ENCODE measurements around the gene SCN2B. TPM values are rescaled to one million over a fixed set of nuclear protein-coding genes. Genes with fewer than 3 reads are reported as not detected.

Gene SCN2B
- total and polyA plus RNA-seq, 7 donors, result 0.23 to 1.7 (median 0.95) TPM

DNA sequence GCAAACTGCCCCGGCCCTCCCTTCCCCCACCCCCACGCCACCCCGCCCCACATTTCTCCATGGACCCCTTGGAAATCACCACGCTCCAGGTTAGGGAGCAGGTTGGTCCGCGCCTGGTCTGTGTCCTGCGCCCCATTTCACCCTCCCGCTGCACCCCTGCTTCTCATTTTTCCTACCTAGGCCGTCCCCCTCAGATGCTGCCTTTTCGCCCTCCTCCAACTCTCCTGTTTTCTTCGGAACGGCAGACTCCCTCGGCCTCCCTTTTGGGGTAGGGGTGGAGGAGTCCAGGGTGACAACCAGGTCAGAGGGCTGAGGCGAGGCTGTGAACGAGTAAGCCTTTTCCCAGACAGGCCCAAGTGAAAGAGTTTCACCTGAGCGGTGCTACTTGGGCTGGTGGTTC is 22.9 kb downstream of the SCN2B start:
- 19 to 27% methylated on average over 16 of the region's 16 CpGs for WGBS, 2 donors
- intact Hi-C loops (cut with DNase I), result no loop called here
- peaks cover 7 to 76% (median 49%) of the 10 kb centered on the region in 3 donors for H3K27me3 ChIP-seq

DNA sequence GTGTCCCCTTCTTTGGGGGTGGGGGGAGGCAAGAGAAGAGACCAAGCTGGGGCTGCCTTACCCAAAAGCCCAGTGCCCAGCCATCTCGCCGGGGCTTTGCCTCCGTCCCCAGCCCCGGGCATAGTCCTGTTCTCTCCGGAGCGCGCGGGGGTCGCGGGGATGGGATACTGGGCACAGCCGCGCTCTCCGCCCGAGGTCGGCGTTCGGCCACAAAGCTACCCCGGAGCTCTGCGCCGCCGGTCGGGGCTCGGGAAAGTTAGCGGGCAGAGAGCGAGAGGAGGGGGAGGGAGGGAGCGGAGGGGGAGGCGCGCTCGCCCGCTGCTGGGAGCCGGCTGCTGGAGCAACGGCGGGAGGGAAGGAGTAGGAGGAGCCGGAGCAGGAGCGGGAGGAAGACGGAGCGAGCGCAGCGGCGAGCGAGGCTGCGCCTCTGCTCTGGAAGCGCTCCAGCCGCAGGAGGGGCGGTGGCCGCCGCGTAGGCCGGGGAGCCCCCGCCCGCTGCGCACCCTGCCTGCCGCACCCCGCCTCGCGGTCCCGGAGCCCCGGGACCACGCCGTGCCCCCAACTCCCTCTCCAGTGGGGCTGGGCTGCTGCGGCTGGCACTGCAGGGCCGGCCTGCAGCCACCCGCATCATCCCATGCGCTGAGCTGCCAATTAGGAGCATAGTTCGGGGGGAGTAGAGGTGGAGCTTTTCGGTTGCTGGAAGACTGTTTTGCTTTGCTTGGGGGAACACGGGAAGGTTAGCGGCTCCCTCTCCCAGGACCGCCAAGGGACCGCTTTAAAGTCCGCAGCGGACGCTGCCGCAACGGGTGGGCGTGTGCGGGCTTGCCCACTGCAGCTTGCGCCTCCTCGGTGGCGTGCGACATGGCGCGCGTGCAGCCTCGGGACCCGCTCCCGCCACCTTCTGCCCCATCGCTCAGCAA is 23.6 kb downstream of the SCN2B start, which contains the start of gene SCN4B:
Gene SCN4B, minus strand, starts transcription at position 272 of the 920 bp plus-strand sequence. Its CDS starts 150 bp downstream, at position 122.
- Histone ChIP-seq H3K4me3 (peak within 1 kb of the TSS; percentile 27 to 62 (median 52)), H3K9me3 (no peaks in the 10 kb centered on the region), H3K4me1 (peaks cover 0 to 29% (median 24%) of the 10 kb centered on the region in 4 donors), H3K27ac (peak within 1 kb of the TSS in 3 of 4 donors; percentile 19 to 34 (median 20)), H3K36me3 (no peaks in the 10 kb centered on the region), H3K27me3 (peaks cover 7 to 73% (median 49%) of the 10 kb centered on the region in 3 donors)
- no peak for TF ChIP-seq POLR2AphosphoS5 (IDR thresholded peaks at IDR 0.05)
- no peak for TF ChIP-seq POLR2A (IDR thresholded peaks at IDR 0.05)
- TF ChIP-seq, protein P1, sequence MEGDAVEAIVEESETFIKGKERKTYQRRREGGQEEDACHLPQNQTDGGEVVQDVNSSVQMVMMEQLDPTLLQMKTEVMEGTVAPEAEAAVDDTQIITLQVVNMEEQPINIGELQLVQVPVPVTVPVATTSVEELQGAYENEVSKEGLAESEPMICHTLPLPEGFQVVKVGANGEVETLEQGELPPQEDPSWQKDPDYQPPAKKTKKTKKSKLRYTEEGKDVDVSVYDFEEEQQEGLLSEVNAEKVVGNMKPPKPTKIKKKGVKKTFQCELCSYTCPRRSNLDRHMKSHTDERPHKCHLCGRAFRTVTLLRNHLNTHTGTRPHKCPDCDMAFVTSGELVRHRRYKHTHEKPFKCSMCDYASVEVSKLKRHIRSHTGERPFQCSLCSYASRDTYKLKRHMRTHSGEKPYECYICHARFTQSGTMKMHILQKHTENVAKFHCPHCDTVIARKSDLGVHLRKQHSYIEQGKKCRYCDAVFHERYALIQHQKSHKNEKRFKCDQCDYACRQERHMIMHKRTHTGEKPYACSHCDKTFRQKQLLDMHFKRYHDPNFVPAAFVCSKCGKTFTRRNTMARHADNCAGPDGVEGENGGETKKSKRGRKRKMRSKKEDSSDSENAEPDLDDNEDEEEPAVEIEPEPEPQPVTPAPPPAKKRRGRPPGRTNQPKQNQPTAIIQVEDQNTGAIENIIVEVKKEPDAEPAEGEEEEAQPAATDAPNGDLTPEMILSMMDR (IDR thresholded peaks at IDR 0.05), result no peak
- TF ChIP-seq EP300 (IDR thresholded peaks at IDR 0.05), result no peak
- DNase-seq, result peak; percentile 87
- intact Hi-C loops (cut with DNase I), result no loop called here
- 1% methylated on average over 88 of the region's 88 CpGs for WGBS, 2 donors

More for the DNA sequence above, 22.9 kb downstream of the SCN2B start:
- H3K36me3 ChIP-seq, result no peaks in the 10 kb centered on the region
- H3K27ac ChIP-seq, result no peak overlapping the region
- peak overlapping the region in 3 of 4 donors; percentile 45 to 62 (median 58) for H3K4me3 ChIP-seq
- no peaks in the 10 kb centered on the region for H3K9me3 ChIP-seq
- DNase-seq, result no peak
- TF ChIP-seq POLR2A (IDR thresholded peaks at IDR 0.05), result no peak
- TF ChIP-seq, protein P1 (IDR thresholded peaks at IDR 0.05), result no peak
- no peak for TF ChIP-seq EP300 (IDR thresholded peaks at IDR 0.05)
- no peak for TF ChIP-seq POLR2AphosphoS5 (IDR thresholded peaks at IDR 0.05)
- peaks cover 0 to 29% (median 24%) of the 10 kb centered on the region in 4 donors for H3K4me1 ChIP-seq

DNA sequence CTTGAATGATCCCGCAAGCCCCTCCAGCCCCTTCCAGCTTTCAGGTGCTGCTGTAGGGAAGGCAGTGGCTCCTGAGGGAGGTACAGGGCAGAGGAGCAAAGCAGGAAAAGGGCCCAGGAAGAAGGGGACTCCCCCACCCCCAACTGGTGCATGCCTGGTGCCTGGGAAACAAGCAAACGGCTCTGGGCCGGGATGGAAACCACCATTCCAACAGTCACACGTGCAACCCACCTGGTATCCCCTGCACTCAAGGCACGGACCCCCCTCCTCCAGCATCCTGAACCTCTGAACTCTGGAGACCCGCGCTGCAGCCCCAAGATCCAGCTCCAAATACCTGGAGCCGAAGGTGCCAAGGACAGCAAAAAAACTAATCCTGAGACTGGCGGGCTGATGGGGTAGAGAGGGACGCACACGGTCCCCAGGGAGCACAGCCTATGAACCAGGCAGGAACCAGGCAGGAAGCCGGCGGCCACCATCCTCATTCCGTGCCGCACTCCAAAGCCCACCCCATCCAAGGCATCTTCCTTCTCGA is 24.4 kb downstream of the SCN2B start:
- peaks cover 0 to 29% (median 24%) of the 10 kb centered on the region in 4 donors for H3K4me1 ChIP-seq
- H3K27me3 ChIP-seq, result peaks cover 7 to 65% (median 45%) of the 10 kb centered on the region in 3 donors
- peak overlapping the region in 2 of 4 donors; percentile 20 to 34 for H3K27ac ChIP-seq
- H3K36me3 ChIP-seq, result no peaks in the 10 kb centered on the region
- TF ChIP-seq EP300 (IDR thresholded peaks at IDR 0.05) (no peak), POLR2A (IDR thresholded peaks at IDR 0.05) (no peak)
- 15 to 31% methylated on average over 16 of the region's 16 CpGs for WGBS, 2 donors
- no peaks in the 10 kb centered on the region for H3K9me3 ChIP-seq
- intact Hi-C loops (cut with DNase I), result no loop called here
- DNase-seq, result no peak
- H3K4me3 ChIP-seq, result peak overlapping the region; percentile 27 to 62 (median 52)

DNA sequence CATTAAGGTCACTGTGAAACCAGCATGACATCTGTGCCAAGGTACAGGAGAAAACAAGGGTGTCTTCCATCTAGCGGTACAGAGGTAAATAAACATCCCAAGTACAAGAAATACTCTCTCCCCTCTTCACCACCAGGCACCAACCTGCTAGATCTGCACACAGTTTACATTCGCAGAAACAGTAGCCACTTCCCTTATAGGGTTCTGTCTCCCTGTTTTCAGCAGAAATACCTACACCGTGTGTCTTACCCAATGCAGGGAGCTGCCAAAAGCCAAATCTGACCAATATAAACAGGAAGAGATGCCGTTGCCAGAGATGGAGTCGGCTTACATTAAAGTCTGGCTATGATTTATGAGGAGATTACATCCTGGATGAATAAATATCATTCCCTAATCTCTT is 25.0 kb downstream of the SCN2B start:
- WGBS, 2 donors, result 28 to 54% methylated on average over 5 of the region's 5 CpGs
- Histone ChIP-seq H3K36me3 (no peaks in the 10 kb centered on the region), H3K27me3 (peaks cover 7 to 59% (median 39%) of the 10 kb centered on the region in 3 donors), H3K4me1 (peaks cover 0 to 26% (median 23%) of the 10 kb centered on the region in 4 donors), H3K4me3 (no peak overlapping the region), H3K9me3 (no peaks in the 10 kb centered on the region), H3K27ac (no peak overlapping the region)
- no peak for DNase-seq
- TF ChIP-seq, protein P1 (IDR thresholded peaks at IDR 0.05), result no peak
- no peak for TF ChIP-seq POLR2A (IDR thresholded peaks at IDR 0.05)
- no peak for TF ChIP-seq POLR2AphosphoS5 (IDR thresholded peaks at IDR 0.05)
- TF ChIP-seq EP300 (IDR thresholded peaks at IDR 0.05), result no peak
- intact Hi-C loops (cut with DNase I), result no loop called here

DNA sequence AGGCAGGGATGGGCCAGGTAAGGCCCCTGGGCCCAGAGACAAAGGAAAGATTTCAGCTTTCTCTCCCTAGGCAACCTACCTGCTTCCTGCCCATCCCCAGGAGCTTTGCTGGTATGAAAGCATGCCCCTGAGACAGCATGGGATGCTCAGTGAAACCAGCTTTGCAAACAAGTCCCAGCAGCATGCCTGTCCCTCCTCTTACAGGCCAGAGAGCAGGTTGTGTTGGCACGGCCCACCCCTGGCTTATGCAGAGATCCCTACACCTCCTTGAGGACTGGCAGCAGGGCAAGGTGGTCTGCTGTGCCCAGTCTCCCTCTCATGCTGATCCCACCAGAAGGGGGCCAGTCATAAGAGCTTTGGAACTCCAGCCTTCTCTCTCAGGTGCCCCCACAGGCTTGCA is 26.9 kb downstream of the SCN2B start:
- TF ChIP-seq EP300 (IDR thresholded peaks at IDR 0.05) (no peak), POLR2AphosphoS5 (IDR thresholded peaks at IDR 0.05) (no peak), POLR2A (IDR thresholded peaks at IDR 0.05) (no peak)
- TF ChIP-seq, protein P1 (IDR thresholded peaks at IDR 0.05), result no peak
- no peaks in the 10 kb centered on the region for H3K9me3 ChIP-seq
- intact Hi-C loops (cut with DNase I), result loop anchor here (5.0 kb wide), 1 partner anchor 203 kb away; no protein-coding TSS in a partner anchor
- WGBS, 2 donors, result 84 to 98% methylated on average over 1 of the region's 1 CpG
- peaks cover 7 to 44% (median 22%) of the 10 kb centered on the region in 3 donors for H3K27me3 ChIP-seq
- peaks cover 0 to 35% (median 29%) of the 10 kb centered on the region in 4 donors for H3K4me1 ChIP-seq
- no peaks in the 10 kb centered on the region for H3K36me3 ChIP-seq
- H3K27ac ChIP-seq, result no peak overlapping the region
- DNase-seq, result no peak
- H3K4me3 ChIP-seq, result no peak overlapping the region
